Activated CD4-positive, CD25-positive, alpha-beta regulatory T cell treated with anti-CD3 and anti-CD28 coated beads, Interleukin-2, amount 50 U/mL, for 72 hours (primary cell): Measurements from ENCODE around the gene RALGPS1.
"Not testable (repeated sequence)": the region's sequence is repeated elsewhere in the genome, so short reads cannot be mapped to it uniquely, and the experiment has no call there.

Source experiments
- DNase-seq: peaks from one replicate; pipeline ENCODE4 v3.0.0; 2021

The RALGPS1 gene

DNA sequence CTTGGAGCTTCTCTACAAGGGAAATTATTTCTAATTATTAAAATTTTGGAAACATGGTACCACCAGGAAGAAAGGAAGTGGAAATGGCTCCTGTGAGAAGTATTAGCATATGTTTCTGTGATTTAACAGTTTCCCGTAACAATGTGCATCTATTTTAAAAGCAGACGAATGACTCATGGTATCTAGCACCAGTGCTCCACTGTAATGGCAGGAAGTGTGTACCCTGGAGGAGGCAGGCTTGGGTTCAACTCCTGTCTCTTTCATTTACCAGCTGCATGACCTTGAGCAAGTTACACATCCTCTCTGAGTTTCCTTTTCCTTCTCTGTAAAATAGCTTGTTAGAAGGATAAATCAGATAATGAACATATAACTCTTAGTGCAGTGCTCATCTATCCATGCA, 248.8 kb downstream of the RALGPS1 start:
- no peak for DNase-seq

DNA sequence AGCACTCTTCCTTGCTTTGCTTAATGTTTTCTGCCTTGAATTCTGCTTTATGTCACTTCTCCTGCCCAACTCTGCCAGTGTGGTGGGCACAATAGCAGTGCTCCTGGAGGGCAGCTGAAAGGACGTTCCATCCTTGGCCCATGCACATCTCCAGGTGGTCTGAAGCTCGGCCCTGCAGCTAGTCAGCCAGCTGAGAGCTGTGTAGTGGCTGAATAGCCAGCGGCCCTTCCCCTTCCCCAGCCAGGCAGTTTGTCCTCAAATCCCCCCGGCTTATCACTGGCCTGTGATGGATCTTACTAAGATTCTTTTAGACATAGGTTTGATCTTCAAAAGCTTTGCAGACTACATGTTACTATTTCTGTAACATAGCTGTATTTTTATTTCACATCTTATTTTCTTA, 250.5 kb downstream of the RALGPS1 start:
- no peak for DNase-seq

DNA sequence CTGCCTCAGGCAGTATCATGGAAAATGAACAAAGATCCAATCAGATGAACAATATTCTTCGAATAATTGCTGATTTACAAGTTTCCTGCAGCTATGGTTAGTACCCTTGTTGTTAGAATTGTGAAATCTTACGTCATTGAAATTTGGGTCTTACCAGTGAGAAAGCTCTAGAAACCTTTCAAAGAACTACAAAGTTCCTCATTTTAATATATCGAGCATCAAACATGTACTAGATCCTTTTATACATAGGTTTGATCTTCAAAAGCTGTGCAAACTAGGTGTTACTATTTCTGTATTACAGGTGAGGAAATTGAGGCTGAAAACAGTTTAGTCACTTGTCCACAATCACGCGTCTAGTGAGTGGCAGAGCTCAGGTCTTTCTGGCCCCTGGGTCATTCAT, 251.5 kb downstream of the RALGPS1 start:
- no peak for DNase-seq

DNA sequence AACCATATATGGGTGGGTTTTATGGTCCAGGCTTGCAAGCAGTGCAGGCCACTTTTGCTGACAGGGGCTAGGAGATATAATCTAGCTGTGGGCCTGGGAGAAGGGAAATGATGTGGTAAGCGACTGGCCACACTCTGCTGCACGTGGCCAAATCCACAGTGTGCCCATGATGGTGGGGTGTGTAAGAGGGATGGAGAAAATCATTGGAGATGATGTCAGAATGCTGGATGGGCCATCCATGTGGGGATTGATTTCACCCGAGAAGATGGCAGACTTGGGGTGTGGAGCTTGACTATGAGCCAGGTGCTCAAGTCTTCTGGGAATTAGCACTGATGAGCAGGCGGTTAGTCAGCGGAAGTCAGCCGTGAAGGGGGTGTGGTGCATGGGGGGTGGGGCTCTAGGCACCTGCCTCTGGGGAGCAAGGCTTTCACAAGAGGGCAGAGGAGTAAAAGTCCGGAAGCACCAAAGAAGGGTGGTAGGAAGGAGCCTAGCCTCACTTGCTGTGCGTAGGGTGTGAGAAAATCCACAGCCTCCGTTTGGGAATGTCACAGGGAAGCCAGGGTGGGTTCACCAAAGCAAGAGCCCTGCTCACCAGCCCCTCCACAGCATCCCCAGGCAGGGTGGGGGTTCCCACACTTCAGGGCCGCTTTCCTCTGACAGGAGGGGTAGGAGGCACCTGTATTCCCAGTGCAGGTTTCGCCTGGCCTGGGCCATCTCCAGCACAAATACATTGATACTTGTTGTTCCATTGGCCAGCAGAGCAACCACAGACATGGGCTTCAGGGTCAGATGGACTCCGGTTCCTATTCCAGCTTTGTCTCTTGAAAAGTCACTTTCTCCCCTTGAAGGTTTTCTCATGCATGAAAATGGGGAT, 252.3 kb downstream of the RALGPS1 start:
- DNase-seq, result no peak

DNA sequence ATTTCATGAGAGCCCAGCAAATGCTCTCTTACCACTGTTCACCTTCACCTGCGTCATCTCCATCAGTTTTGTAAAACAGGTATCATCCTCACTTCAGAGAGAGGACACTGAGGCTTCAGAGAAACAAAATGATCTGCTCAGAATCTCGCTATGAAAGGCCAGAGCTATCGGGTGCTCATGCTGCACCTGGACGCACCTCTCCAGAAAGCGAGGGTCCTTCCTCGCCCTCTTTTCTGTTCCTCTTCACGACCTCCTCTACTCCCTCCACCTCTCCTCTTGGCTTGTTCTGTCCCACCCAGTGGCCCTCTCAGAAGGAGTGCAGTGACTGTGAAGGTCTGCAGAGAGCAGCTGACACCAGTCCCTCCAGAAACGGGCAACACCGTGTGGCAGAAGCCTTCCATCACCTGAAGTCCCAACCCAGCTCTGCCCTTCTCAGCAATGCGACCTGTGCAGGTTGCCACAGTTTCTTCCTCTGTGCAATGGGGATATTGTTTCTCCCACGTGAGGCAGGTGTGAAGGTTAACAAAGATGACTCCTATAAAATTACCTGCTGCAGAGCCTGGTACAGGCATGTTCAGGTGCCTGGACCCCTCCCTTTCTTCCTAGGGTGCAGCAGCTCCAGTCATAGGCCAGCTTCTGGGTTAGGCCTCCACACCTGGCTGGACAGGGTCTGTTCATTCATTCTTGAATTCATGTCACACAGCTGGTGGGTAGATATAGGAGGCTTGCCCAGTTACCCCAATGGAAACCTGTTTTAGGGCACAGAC, 253.2 kb downstream of the RALGPS1 start:
- DNase-seq, result no peak

DNA sequence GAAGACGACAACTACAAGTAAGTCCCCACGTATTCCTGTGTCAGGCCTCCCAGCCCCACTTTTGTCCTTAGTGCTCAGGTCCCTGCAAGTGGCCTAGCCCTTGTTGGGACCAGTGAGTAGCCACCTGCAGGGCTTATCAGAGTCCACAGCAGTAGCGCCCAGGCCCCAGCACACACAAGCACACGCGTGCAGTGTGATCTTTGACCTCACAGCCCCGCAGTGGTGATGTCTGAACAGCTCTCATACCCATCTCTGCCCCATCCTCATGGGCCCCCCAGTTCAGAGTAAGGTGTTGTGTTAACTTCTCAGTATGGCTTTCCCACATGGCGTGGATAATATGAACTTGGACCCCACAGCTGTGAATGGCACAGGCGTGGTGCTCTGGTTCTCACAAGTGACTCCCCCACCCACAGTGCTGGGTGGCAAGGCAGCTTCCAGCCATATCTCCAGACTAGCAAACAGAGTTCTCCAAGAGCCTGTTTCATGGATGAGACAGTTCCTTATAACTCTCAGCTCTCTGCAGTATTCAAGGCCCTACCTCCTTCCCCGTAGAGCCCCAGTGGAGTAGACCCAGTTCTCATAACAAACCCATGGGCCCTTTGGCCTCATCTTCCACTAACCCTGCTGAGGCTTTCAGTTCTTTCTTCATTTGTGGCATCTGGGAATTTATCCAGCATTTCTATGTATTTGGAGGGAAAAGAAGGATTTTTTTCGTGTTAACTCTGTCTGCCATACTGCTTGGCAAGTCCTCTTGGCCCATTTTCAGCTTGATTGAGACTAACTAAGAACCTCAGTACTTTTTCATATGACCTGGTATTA, 254.4 kb downstream of the RALGPS1 start:
- DNase-seq, result no peak

DNA sequence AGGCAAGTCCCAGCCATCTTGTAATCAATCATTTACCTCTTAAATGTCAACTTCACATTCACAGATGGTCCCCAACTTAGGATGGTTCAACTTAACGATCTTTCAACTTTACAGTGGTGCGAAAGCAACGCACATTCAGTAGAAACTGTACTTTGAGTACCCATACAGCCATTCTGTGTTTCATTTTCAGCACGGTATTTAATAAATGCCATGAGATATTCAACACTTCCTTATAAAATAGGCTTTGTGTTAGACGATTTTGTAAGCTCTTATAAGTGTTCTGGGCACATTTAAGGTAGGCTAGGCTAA, 254.9 kb downstream of the RALGPS1 start:
- DNase-seq, result no peak

DNA sequence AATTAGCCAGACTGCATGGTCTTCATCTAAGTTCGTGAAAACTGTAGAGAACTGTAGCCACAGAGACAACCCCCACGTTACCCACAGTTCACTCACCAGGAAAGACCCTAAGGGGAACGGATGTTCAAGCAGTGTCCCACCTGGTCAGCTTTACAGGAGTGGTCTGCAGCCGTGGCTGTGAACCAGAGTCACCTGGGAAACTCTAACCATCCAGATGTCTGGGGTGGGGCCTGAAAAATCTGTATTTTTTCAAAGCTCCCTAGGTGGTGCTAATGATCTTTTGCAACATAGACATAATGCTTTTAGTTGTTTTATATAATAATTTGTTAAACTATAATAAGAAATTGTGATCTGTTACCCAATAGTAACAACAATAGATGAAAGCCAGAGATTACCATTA, 255.5 kb downstream of the RALGPS1 start:
- no peak for DNase-seq

DNA sequence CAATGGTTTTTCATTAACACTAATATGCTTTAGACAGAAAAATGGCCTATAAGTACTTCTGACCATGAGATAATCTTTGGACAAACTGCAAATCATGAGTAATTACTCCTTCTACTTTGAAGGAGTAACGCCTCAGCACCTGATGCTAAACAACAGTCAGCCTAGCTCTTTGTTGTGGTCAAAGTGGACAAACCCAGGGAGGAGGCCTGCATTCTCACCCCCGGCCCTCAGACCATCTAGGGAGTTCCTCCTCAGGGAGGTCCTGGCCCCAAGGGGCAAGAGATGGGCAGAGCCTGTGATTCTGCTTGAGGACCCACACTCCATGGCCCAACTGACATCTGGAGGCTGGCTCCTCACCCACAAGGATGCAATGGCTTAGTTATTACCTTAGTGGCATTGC, 256.1 kb downstream of the RALGPS1 start:
- DNase-seq, result peak; percentile 19

DNA sequence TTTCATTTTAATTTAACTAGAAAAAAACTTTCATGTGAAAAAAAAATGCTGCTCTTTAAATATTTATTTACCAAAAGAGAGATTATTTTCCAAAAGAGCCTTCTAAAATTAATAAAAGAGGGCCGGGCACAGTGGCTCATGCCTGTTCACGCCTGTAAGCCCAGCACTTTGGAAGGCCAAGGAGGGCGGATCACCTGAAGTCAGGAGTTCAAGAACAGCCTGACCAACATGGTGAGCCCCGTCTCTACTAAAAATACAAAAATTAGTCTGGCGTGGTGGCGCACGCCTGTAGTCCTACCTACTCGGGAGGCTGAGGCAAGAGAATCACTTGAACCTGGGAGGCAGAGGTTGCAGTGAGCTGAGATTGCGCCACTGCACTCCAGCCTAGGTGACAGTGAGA, 256.8 kb downstream of the RALGPS1 start:
- not testable (repeated sequence) for DNase-seq

DNA sequence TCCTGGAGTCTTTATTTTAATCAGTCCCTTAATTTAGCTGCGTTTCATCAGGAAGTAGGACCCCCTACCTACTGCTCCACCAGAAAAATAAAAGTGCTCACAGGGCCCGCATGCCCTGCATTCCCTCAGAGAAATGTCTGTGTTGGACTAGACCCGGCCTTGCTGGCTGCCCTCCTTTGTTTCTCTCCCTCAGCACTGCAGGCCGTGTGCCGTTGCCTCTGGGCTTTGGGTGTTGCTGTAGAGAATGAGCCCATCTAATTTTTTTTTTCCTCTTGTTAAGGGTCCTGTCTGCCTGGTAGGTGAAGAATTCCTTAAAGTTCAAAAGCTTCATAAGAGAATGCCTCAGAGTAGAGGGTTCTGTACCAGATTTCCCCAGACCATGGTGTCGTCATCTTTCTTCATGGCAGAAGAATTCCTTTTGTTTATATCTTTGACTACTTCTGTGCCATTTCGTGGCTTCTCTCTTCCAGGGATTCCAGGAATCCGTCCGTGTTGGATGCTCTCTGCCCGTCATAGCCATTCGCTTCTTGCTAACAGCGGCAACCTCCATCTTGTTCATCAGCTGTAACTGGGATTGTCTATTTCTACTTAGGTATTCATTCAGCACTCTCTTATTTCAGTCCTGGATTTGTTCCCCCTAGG, 257.6 kb downstream of the RALGPS1 start:
- peak; percentile 12 for DNase-seq

DNA sequence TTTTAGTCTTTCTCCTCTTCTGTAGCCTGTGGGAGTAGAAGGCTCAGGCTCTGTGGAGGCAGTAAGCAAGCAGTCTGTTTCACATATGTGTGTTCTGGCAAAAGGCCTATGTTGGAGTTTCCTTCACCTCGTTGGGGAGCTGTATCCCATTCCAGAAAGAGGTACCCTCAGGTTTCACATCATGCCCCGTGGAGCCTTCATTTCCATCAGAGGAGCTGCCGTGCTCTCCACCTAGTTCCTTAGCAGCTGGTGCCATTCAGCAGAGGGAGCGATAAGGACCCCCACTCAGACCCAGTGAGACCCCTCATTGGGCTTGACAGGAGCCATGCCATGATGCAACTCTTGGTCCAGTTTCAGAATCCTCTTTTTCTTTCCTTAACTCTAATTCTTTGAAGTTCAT, 258.5 kb downstream of the RALGPS1 start:
- DNase-seq, result peak; percentile 8

DNA sequence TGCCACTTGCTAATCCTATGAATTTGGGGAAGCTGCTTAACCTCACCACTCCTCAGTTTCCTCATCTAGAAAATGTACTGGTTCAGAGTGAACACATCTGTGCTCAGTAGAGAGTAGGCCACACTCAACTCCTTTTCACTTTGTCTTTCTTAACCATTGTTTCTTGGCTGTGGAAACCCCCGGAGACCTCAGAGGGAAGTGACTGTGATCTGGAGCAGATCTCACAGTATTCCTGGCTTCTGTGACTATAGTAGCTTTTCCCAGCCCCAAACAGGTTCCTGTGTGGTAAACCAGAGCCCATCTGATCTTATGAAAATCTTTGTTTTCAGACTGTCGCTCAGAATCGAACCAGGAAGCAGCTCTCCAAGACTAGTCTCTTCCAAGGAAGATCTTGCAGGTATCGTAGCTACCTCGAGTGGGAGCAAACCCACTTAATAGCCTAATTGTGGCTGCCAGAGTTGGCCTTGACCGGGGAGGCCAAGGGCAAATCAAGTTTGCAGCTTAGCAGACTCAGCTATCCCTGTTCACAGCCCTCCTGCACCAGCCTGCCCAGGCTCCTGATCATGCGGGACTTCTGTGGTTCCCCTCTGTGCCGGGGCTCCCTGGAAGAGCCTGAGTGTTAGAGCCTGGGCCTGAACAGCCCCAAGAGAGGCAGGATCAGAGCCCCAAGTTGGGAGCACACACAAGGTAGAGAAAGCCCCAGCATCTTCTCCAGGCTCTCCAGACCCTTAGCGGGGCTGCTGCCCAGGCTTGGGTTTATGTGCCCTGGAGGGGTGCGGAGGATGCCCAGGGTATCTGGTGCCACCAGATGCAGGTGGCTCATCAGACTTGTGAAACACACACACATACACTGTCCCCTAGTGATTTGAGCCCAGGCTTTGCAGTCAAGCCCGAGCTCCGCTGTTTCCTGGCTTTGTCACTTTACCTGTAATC, 260.1 kb downstream of the RALGPS1 start:
- peak; percentile 25 for DNase-seq

DNA sequence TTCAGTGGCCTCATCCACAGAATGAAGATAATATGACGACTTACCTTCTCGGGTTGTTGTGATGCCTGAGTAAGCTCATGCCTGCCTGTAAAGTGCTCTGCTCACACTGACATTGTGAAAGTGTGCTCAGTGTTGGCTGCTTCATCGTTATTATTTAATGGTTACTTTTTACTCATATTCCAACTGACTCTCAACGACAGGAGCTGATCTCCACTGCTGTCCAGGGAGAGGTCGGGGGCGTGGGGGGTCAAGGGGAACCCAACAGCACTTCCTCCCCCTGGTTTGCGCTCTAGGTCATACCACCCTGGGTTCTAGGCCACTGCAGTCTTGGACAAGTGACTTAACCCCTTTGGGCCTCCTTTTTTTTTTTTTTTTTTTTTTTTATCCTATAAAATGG, 260.7 kb downstream of the RALGPS1 start:
- DNase-seq, result no peak

DNA sequence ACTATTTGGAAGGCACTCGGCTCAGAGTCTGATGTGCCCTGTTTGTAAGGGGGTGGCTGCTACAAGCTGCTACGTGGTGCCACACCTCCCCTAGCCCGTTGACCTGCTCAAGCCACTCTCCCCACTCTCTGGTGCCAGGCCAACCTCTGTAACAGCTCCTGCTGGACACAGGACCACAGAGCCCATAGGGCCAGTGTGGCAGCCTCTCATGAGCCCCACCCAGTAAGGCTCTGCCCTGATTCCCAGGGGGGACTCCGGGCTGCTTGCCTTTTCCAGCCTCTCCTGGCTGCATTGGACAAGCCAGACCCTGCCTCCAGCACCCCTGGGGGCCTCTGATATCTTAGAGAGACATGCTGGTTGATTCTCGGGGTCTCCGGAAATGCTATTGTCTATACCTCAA, 261.2 kb downstream of the RALGPS1 start:
- peak; percentile 13 for DNase-seq

DNA sequence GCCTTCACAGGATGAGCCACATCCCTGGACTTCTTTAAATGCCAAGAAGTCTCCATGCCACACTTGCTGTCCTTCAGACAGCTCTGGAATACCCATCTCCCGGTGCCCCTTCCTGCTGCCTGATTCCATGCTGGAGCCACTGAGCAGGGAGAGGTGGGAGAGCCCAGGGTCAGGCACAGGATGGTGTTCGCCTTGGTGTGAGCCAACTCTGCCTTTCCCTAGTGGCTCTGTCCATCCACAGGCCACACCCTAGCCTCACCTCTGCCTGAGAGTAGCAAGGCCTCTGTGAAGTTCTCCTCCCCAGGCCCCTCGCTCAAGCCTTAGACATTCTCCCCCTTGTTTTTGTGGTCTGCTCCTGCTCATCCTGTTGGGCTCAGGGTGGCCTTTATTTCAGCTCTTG, 262.0 kb downstream of the RALGPS1 start:
- DNase-seq, result no peak

DNA sequence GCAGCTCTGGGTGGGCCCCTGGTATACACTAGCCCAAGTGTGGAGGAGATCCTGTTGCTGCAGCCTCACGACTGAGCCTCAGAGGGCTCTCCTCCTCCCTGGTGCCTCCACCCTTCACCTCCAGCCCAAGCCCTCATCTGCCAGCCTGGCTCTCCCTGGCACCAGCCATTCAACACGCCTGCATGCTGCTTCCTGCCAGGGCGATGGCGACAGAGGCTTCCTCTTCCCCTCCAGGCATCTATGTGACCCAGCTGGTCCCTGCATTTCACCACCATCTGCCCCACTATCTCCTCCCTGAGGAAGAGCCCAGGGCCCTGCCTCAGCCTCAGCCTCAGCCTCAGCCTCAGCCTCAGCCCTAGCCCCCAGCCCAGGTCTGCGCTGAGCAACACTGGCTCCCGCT, 262.6 kb downstream of the RALGPS1 start:
- DNase-seq, result peak; percentile 9

DNA sequence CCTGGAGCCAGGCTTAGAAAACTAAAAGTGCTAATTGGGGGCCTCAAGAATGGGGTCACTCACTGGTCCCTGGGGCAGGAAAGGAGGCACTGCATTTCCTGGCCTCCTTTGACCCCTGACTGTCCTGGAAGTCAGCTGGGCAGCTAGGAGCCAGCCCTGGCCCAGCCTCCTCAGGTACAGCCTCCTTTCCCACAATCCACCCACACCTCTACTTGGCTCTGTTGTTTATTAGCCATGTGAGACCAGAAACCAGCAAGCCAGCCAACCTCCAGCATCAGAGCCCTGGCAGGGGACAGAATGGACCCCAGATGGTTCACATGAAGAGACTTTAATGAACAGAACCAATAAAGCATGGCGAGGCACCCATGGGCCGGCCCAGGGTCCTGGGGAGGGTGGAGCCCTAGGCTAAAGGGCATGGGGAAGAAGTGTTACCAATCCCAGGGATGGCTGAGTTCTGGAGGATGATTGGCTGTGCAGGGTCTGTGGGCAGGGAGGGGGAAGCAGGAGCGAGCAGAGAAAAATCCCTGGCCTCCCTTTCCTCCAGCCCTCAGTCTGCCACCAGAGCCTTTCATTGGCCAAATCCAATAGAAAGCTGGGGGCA, 263.2 kb downstream of the RALGPS1 start:
- peak; percentile 15 for DNase-seq

DNA sequence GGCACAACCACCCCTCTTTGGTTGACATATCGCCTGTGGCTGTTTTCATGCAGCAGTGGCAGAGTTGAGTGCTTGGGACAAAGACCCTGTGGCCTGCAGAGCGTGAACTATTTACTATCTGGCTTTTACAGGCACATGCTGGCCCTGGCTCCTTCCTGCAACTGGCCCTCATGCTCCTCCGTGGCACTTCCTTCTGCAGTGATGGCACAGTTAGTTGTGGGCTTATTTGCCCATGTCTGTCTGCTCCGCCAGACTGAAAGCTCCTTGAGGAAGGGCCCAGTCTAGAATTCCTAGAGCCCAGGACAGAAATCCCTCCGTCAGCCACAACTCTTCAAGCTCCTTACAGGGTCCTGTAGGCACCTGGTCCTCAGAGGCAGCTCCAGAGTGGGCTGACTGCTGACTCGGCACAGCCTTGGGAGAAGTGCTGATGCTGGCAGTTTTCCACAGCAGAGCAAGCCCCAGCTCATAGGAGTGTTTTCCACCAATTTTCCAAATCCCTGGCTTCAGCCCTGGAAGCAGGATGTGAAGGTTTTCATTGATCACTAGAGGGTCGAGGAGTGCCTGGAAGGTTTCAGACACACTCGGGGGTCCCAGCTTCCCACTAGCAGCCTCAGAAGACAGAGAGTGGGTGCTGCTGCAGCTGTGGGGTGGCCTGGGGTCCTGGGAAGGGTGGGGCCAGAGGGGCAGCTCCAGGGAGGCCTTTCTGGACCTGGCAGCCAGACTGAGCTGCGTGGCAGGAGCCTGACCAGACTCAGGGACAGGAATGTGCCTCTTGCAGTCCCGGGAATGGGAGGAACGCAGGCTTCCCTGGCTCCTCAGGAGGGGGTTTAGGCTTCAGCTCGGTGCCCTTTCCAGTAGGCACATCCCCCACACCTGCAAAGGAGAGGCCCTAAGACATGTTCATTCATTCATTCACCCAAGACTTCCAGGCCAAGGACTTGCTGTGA, 264.4 kb downstream of the RALGPS1 start:
- peak; percentile 12 for DNase-seq
